OCI-LY3 (cell line): ENCODE measurements around the gene KYNU.

Source experiments
- CTCF ChIP-seq: fragments of 200-600, 300-600 bp; sonication (generic); IDR thresholded peaks from 2 replicates; pipeline ENCODE4 v1.5.1; 2014; ENCODE audit warnings: antibody characterized with exemption, low read length, low read depth
- EZH2phosphoT487 ChIP-seq: fragments of 200-600 bp; shearing (Covaris generic); IDR thresholded peaks from 2 replicates; pipeline ENCODE4 v1.6.1; 2018; ENCODE audit warnings: antibody characterized with exemption, mixed run types, low read depth

- TF ChIP-seq CTCF (no peak), EZH2phosphoT487 (no peak)
Measured at GRCh38 chr2:142868229-142868762, 9.2 kb upstream of the KYNU start.
